Keratinocyte (primary cell): ENCODE results near the gene SLC39A5. TPM values are rescaled to one million over a fixed set of nuclear protein-coding genes. Genes with fewer than 3 reads are reported as not detected.

Experiments used
- DNase-seq: peaks from one replicate; pipeline ENCODE4 v3.0.0-alpha.2; 2011; ENCODE audit warnings: low read depth, missing footprints, low spot score
- FAIRE-seq: peaks from 2 replicates; lab custom pipeline; 2011; peaks lifted over from hg19 to GRCh38; lab: Jason Lieb, UNC
- H2AFZ ChIP-seq: 2 replicates; pipeline ENCODE4 v1.6.0; 2012; ENCODE audit warnings: low read length, control low read depth, inconsistent platforms; ENCODE audit not compliant: control insufficient read depth
- H3K27ac ChIP-seq: 2 replicates; pipeline ENCODE4 v1.5.1; 2011; ENCODE audit warnings: low read length; ENCODE audit not compliant: control insufficient read depth, insufficient read depth
- H3K27me3 ChIP-seq: 3 replicates; pipeline ENCODE4 v1.6.0; 2011; ENCODE audit warnings: low read length; ENCODE audit not compliant: control insufficient read depth, insufficient read depth; ENCODE audit errors: extremely low read depth
- H3K36me3 ChIP-seq, 2 experiments: 2 replicates in 1 of 2; 3 replicates in 1 of 2; pipeline ENCODE4 v1.5.1; 2011; ENCODE audit warnings: low read length in 2 of 2, mild to moderate bottlenecking in 1 of 2; ENCODE audit not compliant: control insufficient read depth in 2 of 2, insufficient read depth in 2 of 2; ENCODE audit errors: extremely low read depth in 1 of 2
- H3K4me1 ChIP-seq: 3 replicates; pipeline ENCODE4 v1.5.1; 2011; ENCODE audit warnings: low read length; ENCODE audit not compliant: control insufficient read depth, insufficient read depth; ENCODE audit errors: extremely low read depth
- H3K4me2 ChIP-seq: 3 replicates; pipeline ENCODE4 v1.6.0; 2011; ENCODE audit warnings: low read depth, low read length; ENCODE audit not compliant: control insufficient read depth, insufficient read depth; ENCODE audit errors: extremely low read depth
- H3K4me3 ChIP-seq, 3 experiments: fragments of 200-600 bp in 1 of 3; sonication (generic) in 1 of 3; 2 replicates in 2 of 3; 3 replicates in 1 of 3; pipeline ENCODE4 v1.5.1; 2011 to 2016; ENCODE audit warnings: low read length in 3 of 3, mild to moderate bottlenecking in 3 of 3, control low read depth in 2 of 3, inconsistent platforms in 1 of 3, low read depth in 1 of 3, mixed read lengths in 1 of 3, mixed run types in 1 of 3, moderate library complexity in 1 of 3; ENCODE audit not compliant: control insufficient read depth in 2 of 3, insufficient read depth in 2 of 3; ENCODE audit errors: extremely low read depth in 1 of 3
- H3K79me2 ChIP-seq: 2 replicates; pipeline ENCODE4 v1.6.0; 2012; ENCODE audit warnings: low read length; ENCODE audit not compliant: control insufficient read depth, insufficient read depth
- H3K9ac ChIP-seq: 3 replicates; pipeline ENCODE4 v1.6.0; 2011; ENCODE audit warnings: low read length; ENCODE audit not compliant: control insufficient read depth, insufficient read depth; ENCODE audit errors: extremely low read depth
- H3K9me1 ChIP-seq: 3 replicates; pipeline ENCODE4 v1.6.0; 2011; ENCODE audit warnings: low read length; ENCODE audit not compliant: control insufficient read depth, insufficient read depth; ENCODE audit errors: extremely low read depth
- H3K9me3 ChIP-seq: 2 replicates; pipeline ENCODE4 v1.5.1; 2012; ENCODE audit warnings: low read depth, low read length; ENCODE audit not compliant: control insufficient read depth
- H4K20me1 ChIP-seq: 3 replicates; pipeline ENCODE4 v1.6.0; 2011; ENCODE audit warnings: low read length; ENCODE audit not compliant: control insufficient read depth, insufficient read depth; ENCODE audit errors: extremely low read depth
- EZH2 ChIP-seq: IDR thresholded peaks from one replicate; pipeline ENCODE4 v1.6.1; 2012; ENCODE audit warnings: inconsistent platforms, mild to moderate bottlenecking, low read length, moderate library complexity
- dilution Hi-C: fragments of 300-500 bp; cut with MboI; formaldehyde crosslinking; loops from one replicate; pipeline ENCODE4 v1.7.0; 2020; ENCODE audit warnings: low sequenced_read_pairs; ENCODE audit not compliant: extremely low pct_ligation_motif_present
- polyA plus RNA-seq, 5 experiments: library from polyadenylated mRNA; depleted of rRNA in 3 of 5; stranded (reverse) in 3 of 5; stranded (forward) in 1 of 5; unstranded in 1 of 5; fragments of >200 nt; gene quantifications; 1 replicate in 1 of 5; 2 replicates in 3 of 5; 3 replicates in 1 of 5; pipeline versions ENCODE4 v1.2.1 to v1.2.3, GENCODE V29; 2011 to 2012; ENCODE audit warnings: missing spikeins in 2 of 5, low read depth in 1 of 5, low replicate concordance in 1 of 5
- TF ChIP-seq, protein P1 (sequence below), 3 experiments: IDR thresholded peaks in 1 of 3; conservative IDR thresholded peaks in 1 of 3; optimal IDR thresholded peaks in 1 of 3; 2 replicates in 2 of 3; 3 replicates in 1 of 3; pipeline versions ENCODE3 to v1.5.1; 2011; ENCODE audit warnings: low read length in 3 of 3, mild to moderate bottlenecking in 3 of 3, moderate library complexity in 2 of 3, control low read depth in 1 of 3, inconsistent platforms in 1 of 3; ENCODE audit not compliant: insufficient read depth in 2 of 3; ENCODE audit errors: extremely low read depth in 1 of 3

The SLC39A5 gene
- polyA plus RNA-seq, 1 donor (not counting 4 experiments of a cell fraction or from before 2014, with no cell fraction given), result not detected

DNA sequence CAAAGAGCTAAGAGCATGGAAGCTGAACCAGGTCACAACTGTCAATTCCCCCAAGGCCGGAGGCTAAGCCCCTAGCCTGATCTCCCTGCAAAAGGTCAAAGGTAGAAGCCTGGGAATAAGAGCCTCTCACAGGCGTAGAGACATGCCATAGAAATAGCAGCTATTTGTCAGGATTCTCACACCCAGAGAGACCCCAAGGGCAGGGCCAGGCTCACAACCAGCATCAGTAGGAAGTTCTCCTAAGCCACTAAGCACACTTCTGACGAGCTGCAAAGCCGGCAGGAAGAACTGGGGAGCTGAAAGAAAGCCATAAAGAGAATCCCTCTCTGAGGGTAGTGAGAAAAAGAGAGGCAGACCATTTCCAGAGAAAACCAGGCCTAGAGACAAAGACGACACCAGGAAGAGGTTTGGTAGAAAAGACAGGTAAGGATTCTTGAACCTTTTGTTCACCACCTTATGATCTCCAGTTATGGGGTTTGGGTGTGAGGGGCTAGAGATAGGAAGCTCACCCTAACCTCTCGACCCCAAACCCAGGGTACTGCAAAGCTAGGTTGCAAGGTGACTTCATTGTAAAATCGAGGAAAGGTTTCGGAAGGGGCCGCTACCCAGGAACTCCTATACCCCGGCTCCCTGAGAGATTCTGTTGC is 41.6 kb upstream of the SLC39A5 start:
- dilution Hi-C loops, result no loop called here
- Histone ChIP-seq H3K27me3 (no peaks in the 10 kb centered on the region), H3K36me3 (peaks cover 11 to 21% of the 10 kb centered on the region in 2 experiments), H3K27ac (peak overlapping the region; percentile 39), H3K9me1 (no peaks in the 10 kb centered on the region), H3K4me3 (peak overlapping the region; percentile 84 to 89 (median 85)), H3K9me3 (no peaks in the 10 kb centered on the region), H3K4me2 (peak overlapping the region; percentile 100), H2AFZ (no peak overlapping the region), H3K79me2 (peaks cover 27% of the 10 kb centered on the region), H4K20me1 (no peaks in the 10 kb centered on the region), H3K4me1 (peaks cover 13% of the 10 kb centered on the region), H3K9ac (peak overlapping the region; percentile 76)
- no peak for FAIRE-seq
- TF ChIP-seq, protein P1, sequence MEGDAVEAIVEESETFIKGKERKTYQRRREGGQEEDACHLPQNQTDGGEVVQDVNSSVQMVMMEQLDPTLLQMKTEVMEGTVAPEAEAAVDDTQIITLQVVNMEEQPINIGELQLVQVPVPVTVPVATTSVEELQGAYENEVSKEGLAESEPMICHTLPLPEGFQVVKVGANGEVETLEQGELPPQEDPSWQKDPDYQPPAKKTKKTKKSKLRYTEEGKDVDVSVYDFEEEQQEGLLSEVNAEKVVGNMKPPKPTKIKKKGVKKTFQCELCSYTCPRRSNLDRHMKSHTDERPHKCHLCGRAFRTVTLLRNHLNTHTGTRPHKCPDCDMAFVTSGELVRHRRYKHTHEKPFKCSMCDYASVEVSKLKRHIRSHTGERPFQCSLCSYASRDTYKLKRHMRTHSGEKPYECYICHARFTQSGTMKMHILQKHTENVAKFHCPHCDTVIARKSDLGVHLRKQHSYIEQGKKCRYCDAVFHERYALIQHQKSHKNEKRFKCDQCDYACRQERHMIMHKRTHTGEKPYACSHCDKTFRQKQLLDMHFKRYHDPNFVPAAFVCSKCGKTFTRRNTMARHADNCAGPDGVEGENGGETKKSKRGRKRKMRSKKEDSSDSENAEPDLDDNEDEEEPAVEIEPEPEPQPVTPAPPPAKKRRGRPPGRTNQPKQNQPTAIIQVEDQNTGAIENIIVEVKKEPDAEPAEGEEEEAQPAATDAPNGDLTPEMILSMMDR (optimal IDR thresholded peaks at IDR 0.05 in 1 of 3, IDR thresholded peaks at IDR 0.05 in 1 of 3, conservative IDR thresholded peaks at IDR 0.05 in 1 of 3; ENCODE audit: extremely low read depth in 1 of 3, insufficient read depth in 2 of 3, low read length in 3 of 3), result no peak
- no peak for TF ChIP-seq EZH2
- no peak for DNase-seq

DNA sequence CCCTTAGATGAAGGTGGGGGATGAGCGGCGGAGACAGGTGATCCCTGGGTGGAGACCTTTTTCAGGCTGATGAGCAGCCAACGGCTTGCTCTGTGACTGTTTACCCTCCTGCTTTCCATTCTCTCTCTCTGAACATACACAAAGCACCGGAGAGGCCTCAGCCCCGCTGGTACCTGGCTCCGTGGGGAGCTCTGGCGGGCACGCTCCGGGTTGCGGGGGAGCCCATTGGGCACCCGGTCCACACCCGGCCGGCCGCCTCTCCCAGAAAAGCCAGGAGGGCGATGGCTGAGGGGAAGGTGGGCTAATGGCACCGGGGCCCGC is 41.1 kb upstream of the SLC39A5 start:
- DNase-seq, result no peak
- no peaks in the 10 kb centered on the region for H3K9me1 ChIP-seq
- H4K20me1 ChIP-seq, result no peaks in the 10 kb centered on the region
- peak overlapping the region; percentile 84 to 89 (median 85) for H3K4me3 ChIP-seq
- H3K4me1 ChIP-seq, result peaks cover 13% of the 10 kb centered on the region
- H3K9me3 ChIP-seq, result no peaks in the 10 kb centered on the region
- FAIRE-seq, result no peak
- peak overlapping the region; percentile 16 for H2AFZ ChIP-seq
- no peak for TF ChIP-seq EZH2
- dilution Hi-C loops, result no loop called here
- H3K79me2 ChIP-seq, result peaks cover 27% of the 10 kb centered on the region
- peaks cover 11 to 18% of the 10 kb centered on the region in 2 experiments for H3K36me3 ChIP-seq
- H3K9ac ChIP-seq, result peak overlapping the region; percentile 76
- peak overlapping the region; percentile 39 for H3K27ac ChIP-seq
- peak overlapping the region; percentile 100 for H3K4me2 ChIP-seq
- no peaks in the 10 kb centered on the region for H3K27me3 ChIP-seq
